NCI-H510A (cell line): Measurements from ENCODE around the gene MTMR3.
"Not testable (repeated sequence)": the region's sequence is repeated elsewhere in the genome, so short reads cannot be mapped to it uniquely, and the experiment has no call there.

ENCODE experiments used
- DNase-seq: peaks from one replicate; lab custom pipeline; 2025; lab: John Stamatoyannopoulos, UW

The MTMR3 gene

DNA sequence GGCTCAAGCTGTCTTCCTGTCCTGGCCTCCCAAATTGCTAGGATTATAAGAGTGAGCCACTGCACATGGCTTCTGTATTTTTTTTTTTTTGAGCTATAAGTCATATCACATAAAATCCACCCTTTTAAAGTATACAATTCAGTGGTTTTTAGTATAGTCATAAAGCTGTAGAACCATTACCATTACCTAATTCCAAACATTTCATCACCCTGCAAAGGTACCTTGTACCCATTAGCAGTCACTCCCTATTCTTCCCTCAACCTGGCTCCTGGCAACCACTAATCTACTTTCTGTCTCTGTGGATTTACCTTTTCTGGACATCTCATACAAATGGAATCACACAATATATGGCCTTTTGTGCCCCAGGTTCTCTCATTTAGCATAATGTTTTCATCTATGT is 84.5 kb downstream of the MTMR3 start:
- DNase-seq = no peak

DNA sequence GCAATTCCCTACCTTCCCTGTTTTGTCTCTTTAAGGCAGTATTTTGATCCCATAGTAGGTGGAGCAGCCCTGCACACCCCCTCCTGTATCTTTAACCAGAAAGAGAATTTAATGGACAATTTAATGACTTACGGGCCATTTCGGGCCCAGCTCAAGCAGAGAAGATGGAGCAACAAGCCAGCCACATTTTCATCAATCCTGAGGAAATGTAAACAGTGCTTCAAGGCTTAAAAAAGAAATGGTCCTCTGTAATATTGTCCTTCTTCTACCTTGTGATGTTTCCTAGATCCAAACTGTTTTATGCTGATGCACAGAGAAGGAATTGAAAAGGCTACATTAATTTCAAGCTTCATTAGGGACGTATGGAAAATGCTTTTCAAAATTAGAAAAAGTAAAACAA is 88.6 kb downstream of the MTMR3 start:
- DNase-seq = no peak

DNA sequence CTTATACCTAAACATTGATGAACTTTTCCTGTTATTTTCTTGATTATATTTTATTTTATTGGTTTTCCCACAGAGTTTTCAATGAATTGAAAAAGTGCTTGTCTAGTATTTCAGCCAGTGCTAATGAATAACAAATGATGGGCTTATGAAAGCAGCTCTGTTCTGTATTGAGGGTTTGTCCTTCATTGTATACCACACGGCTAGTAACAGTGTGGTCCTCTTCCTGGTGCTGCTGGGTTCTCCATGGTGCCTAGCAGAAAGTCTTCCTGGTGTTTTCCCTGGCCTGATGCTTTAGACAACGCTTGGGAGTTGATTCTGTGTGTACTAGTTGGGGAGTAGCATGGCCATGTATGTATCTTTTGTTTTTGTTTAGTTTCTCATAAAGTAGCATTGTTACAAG is 89.1 kb downstream of the MTMR3 start:
- no peak for DNase-seq

DNA sequence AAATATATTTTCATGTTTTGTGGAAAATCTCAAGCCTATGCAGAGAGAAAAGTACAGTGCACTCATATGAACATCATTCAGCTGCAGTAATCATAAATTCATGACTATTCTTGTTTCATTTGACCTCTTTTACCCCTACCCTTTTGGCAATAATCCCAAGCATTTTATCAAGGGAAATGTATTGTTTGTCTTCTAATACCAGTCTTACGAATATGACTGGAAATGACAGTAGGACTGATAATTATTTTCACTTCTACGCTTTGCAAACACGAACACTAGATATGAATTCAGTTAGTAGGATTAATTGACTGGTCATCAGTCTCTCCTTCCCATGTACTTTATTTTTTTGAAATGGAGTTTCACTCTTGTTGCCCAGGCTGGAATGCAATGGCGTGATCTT is 90.3 kb downstream of the MTMR3 start:
- DNase-seq = no peak

DNA sequence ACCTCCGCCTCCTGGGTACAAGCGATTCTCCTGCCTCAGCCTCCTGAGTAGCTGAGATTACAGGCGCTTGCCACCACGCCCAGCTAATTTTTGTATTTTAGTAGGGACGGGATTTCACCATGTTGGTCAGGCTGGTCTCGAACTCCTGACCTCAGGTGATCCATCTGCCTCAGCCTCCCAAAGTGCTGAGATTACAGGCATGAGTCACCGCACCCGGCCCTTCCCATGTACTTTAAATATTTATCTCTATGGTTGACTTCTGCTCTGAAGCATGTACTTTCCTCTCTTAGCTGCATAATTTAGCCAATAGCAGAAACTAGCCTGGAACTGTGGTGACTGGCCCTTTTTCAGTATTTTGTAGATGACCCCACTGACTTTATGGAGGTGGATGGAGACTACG is 90.7 kb downstream of the MTMR3 start:
- DNase-seq = not testable (repeated sequence)

DNA sequence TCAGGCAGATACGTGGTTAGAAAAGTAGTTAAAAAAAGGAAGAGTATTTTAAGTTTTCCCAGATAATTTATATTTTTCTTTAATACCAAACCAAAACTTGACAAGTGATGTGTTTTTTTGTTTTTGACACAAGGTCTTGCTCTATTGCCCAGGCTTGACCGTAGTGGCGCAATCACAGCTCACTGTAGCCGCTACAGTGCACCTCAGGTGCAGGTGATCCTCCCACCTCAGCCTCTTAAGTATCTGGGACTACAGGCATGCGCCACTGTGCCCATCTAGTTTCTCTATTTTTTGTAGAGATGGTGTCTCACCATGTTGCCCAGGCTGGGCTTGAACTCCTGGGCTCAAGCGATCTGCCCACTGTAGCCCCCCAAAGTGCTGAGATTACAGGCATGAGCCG is 92.5 kb downstream of the MTMR3 start:
- DNase-seq = no peak

DNA sequence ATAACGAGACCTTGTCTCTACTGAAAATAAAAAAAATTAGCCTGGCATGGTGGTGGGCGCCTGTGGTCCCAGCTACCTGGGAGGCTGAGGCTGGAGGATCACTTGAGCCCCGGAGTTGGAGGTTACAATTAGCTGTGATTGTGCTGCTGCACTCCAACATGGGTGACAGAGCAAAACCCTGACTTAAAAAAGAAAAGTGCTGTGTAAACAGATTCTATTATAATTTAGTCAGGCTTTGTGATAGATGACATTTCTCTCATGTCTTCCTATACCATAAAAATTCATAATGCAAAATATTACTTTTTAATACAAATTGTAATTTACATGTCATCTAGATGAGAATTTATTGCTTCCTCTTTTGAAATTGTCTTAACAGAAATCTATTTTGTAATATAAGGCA is 94.1 kb downstream of the MTMR3 start:
- DNase-seq = no peak

DNA sequence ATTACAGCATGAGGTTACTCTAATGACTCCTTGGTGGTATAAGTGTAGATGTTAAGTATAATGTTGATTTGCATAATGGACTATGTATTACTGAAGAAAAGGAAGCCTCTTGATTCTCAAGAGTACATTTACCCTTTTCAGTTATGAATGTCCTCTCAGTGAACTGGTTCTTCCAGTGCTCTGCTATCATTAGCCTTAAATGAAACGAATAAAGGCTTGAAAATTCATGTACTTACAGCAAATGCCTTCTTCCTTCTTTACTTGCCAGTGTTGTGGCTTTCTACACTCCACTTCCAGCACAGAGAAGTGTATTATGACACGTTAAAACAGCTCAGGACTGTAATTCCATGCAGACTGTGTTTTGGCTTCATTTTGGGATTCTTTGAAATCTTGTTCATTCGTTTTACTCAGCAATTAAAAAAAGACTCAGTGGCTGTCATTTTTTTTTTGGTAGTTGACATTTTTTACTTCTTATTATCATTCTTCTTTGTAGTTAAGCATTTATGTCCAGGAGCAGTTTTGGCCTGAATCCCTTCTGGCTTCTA is 96.9 kb downstream of the MTMR3 start:
- DNase-seq = no peak

DNA sequence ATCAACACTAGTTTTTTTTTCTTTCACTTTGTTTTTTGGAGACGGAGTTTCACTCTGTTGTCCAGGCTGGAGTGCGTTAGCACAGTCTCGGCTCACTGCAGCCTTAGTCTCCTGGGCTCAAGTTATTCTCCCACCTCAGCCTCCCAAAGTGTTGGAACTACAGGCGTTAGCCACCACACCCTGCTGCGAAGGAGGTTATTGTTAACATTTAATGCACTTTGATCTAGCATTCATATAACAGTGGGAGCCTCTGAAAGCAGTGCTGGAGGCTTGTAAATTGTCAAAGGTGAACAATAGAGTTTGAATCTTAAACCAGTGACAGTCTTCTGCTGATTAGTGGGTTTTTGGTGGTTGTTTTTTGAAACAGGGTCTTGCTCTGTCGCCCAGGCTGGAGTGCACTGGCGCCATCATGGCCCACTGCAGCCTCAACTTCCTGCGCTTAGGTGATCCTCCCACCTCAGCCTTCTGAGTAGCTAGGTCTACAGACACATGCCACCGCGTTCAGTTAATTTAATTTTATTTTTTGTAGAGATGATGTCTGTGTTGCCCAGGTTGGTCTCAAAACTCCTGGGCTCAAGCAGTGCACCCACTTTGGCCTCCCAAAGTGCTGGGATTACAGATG is 100.4 kb downstream of the MTMR3 start:
- no peak for DNase-seq

DNA sequence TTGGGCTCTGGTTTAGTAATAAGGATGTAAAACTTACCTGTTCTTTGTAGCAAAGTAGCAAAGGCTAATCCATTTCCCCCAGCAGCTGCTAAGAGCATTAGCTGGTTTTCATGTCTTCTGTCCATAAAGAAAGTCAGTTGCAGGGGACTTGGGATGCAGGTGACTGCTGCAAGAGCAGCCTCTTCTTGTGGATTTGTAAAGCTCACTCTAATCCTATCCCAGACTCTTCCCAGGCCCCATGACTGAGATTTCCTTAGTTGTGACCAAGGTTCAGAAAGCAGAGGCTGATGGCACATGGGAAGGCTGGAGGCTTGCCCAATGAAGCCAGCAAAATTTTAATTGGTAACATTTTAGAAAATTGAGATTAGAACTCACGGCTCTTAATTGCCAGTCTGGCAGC is 102.9 kb downstream of the MTMR3 start:
- no peak for DNase-seq

DNA sequence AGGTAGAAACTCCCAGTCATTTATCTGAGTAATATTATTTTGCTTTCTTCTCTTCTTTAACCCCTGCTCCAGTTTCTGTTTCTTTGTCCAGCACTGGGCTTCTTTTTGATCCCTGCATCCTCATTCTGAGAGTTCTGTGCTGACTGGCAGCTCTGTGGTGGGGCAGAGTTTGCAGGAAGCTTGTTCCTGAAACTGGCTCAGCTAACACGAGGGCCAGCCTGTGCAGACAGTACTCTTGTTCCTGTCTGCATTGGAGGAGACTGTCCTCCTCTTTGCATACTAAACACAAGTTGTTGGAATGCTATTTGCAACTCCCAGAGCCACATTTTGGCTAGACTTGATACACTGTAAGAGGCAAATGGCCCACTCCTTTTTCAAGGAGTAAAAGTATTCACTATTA is 104.2 kb downstream of the MTMR3 start:
- DNase-seq = no peak

DNA sequence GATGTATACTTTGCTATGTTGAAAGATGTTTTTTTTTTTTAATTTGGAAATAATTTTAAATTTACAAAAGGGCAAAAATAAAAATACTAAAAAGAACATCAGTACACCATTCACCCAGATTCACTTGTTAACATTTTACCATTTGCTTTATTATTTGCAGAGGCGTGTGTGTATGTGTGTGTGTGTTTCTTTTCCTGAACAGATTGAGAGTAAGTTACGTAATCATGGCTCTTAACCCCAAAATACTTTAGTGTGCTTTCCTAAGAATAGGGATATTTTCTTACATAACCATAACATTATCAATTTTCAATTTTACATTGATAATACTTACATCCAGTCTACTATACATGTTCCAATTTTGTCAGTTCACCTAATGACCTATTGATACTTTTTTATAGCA is 105.7 kb downstream of the MTMR3 start:
- no peak for DNase-seq

DNA sequence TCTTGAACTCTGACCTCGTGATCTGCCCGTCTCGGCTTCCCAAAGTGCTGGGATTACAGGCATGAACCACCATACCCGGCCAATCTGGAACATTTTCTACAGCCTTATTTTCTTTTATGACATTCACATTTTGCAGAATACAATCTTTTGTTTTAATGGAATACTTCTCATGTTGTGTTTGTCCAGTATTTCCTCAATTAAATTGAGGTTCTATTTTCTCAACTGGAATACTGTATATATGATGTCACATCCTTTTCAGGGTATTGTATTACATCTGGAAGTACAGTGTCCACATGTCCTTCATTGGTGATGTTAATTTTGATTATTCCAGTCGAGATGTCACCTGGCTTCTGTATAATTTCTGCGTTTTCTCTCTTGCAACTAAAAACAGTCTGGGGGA is 106.5 kb downstream of the MTMR3 start:
- no peak for DNase-seq

DNA sequence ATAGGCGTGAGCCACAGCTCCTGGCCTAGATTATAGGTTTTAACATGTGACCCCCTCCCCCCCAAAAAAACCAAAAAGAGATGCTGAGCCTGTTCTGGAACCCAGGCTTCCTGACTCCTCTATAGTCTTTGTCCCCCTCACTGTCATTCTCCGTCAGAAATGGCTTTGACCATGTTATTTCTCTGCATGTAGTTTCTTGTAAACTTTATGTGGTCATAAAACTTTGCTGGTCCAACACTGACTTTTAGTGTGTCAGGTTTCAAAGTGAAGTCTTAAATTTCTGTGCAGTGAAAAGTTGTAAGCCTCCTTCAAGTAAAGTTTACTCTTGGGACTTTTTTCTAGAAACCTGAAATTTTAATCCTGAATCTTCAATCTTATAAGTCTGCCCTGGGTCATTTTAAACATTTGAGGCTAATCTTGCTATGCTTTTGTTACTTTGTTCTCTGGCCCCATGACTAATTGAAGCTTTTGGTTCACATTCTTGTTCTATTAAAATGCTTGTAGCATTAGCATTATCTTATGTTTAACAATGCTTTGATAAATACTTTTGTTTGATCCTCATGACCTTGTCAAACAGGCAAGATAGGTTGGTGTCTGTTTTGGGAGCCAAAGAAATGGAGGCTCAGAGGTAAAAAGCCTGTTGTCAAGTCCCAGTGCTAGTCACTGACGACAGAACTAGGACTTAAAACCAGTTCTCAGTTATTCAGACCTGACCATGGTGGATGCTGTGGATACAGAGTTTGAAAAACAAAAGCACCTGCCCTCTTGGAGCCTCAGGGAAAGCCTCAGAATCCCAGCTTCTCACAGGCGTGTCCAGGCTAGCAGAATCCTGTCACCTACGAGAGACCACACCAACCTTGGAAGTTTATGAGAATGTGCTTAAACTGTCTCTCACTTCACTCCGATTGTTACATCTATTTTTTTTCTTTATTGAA is 109.6 kb downstream of the MTMR3 start:
- no peak for DNase-seq

DNA sequence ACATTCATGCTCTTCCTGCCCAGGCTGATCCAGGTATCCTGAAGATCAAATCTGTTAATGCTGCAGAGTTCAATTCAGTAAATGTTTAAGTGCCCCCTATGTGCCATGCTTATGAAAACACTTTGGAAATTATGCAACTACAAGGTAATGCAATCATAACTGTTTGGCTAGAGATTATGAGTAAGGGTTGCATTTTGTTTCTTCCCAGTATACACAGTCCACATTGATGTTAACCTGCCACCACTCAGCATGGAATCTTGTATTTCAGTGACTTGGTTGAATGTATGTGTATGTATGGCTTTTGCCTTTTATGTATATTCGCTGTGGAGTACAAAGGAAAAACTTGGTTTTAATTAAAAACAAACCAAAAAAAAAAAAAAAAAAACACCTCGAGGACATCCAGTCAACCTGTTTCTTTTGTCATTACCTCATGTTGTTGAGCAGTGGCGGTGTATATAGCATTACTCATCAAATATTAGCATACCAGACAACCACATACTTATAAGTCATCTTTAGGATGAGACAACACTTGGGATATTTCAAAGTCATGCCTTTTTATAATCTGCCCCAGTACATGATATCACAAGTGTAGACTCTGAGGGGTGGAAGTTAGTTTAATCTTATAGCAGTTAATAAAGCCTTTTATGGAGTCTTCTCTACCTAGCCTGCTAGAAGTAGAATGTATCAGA is 111.2 kb downstream of the MTMR3 start:
- no peak for DNase-seq

DNA sequence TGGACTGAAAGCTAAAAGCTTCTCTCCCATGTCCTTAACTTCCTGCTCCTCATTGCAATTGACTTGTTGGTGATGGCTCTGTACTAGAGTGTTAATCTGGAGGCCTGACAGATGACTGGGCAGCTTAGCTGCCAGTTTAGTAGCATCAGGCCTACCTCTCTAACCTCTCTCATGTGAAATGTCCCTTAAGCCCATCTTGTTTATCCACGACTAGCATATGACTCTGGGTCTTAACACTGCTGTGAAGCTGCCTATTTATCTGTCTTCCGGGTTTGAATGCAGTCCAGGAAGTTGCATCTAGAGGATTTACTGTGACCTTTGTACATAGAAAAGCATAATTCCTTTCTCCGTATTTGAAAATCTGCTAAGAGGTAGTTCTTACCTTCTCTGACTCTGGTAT is 112.0 kb downstream of the MTMR3 start:
- no peak for DNase-seq

DNA sequence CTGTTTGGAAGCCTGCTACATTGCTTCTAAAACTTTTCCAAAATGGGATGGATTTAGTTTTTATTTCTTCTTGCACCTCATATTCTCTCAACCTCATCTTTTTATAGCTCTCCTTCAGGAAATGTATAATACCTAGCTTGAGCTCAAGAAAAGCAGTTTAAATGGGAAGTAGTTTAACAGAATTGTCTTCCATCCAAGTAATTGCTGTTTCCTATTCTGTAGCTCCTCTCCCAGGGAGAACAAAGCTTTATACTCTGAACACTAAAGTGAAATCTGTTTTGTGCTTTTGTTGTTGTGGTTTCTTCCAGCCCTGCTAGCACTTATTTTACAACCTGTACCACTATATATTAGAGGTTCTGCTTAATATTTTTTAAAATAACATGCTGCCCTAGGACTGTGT is 114.1 kb downstream of the MTMR3 start:
- no peak for DNase-seq

DNA sequence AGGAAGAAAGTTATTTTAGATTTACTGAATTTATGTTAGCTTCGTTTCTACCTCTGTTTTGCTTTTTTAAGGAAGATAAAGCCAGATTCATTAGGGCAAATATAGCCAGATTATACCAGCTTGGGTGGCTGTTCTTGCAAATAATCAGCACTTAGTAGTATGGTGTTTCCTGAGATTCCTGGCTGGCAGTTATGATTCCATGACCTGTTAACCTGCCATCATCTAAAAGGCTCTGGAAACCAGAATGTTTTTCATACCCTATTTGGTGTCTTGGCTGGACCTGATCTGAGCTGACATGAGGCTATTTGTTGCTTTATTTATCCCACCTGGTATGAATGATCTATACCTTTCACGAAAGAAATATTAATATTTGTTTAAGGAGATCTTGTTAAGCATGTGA is 114.5 kb downstream of the MTMR3 start:
- no peak for DNase-seq

DNA sequence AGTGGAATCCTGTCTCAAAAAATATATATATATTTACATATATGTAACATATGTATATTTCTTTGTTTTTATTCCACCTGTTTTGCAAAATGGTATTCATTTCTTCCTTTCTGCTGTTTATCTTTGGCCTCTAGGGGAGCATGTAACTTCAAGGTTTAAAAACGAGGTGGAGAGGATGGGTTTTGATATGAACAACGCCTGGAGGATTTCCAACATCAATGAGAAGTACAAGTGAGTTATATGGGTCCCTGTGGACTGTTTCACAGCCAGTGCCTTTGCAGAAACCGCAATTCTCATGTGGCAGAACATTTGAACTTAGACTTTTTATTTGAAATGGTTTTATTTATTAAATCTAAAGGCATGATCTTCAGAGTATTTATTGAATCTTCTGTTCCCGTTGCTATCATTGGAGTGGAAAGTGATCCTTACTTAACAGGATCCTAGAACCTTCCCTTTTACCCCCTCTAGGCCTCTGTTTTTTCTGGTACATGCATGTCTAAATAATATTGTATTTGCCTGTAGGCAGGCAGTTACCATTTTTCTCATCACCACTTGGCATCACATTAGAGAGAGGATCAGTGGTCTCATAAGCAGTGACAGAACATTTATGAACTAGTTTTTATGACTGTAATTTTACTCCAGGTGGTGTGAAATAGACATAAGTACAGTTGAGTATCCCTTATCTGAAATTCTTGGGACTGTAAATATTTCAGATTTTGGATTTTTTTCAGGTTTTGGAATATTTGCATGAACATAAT is 115.8 kb downstream of the MTMR3 start:
- no peak for DNase-seq

DNA sequence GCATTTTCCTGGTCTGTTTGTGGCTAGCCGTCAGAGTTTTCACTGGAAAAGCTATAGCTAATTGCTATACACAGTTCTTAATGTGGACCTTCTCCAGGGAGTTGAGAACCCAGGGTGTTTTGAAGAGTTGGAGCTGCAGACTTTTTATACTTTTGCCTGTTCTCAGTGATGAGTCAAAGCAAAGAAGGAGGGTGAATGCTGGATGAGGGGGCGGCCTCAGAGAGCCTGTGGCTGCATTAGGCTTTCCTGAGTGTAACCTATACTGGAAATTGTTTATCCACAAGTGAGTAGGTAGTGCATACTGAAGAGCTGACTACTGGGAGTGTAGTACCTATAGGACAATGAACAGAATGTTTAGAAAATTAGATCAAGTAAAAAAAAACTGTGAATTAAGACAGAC is 117.6 kb downstream of the MTMR3 start:
- DNase-seq = no peak

DNA sequence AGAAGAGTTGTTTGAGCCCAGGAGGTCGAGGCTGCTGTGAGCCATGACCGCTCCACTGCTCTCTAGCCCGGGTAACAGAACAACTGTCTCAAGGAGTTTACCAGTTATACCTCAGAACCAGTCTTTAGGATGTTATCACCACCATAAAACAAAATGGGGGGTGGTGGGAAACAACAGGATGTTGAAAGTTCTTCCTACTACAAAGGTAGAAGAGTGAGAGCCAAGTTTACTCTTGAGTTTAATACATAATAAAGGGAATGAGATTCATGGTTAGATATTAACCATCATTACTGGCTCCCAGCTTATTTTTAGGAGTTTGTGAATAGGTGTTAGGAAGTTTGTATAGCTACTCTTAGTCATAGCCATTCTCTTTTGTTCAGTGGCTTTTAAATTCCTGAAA is 118.5 kb downstream of the MTMR3 start:
- DNase-seq = no peak

DNA sequence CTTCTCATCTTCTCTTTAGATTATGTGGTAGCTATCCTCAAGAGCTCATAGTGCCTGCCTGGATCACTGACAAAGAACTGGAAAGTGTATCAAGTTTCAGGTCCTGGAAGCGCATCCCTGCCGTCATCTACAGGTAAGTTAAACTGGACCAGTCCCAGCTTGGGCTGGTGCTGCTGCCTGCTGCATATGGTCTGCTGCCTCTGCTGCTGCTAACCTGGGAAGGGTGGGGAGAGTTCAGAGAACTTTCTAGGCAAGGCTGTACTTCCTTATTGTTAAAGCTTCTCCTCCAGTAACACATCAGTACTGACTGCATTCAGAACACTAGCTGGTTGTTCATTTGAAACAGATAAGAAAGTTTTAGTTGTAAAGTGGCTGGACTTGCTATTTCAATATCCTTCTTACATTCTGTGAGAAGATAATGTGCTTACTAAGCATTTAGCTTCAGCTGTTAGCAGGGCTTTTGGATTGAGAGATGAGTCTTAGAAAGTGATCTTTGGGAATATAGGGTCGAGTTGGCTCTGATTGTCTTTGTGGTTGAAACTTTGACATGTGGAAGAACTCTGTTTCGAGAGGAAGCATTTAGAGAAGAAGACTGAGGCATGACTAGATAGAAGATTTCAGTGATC is 120.0 kb downstream of the MTMR3 start:
- no peak for DNase-seq
